Liver (tissue), 9 donors: ENCODE results near the gene ZNF446. TPM values are rescaled to one million over a fixed set of nuclear protein-coding genes. Genes with fewer than 3 reads are reported as not detected.

Source experiments
- DNase-seq: peaks from one replicate; pipeline ENCODE4 v3.0.0-alpha.2; 2017; ENCODE audit warnings: low spot score
- H3K27ac ChIP-seq, 2 donors: one replicate each; pipeline ENCODE4 v1.7.0; 2013; ENCODE audit warnings: inconsistent platforms in 2 of 2, low read length in 2 of 2, control low read depth in 1 of 2, low read depth in 1 of 2, mild to moderate bottlenecking in 1 of 2
- H3K27me3 ChIP-seq, 4 donors: one replicate each; pipeline versions ENCODE4 v1.6.1 to v1.7.0; 2013; ENCODE audit warnings: low read length in 3 of 4, inconsistent platforms in 1 of 4, mild to moderate bottlenecking in 1 of 4, moderate library complexity in 1 of 4; ENCODE audit not compliant: control insufficient read depth in 4 of 4, insufficient read depth in 4 of 4
- H3K36me3 ChIP-seq, 4 donors: one replicate each; pipeline versions ENCODE4 v1.6.1 to v1.7.0; 2013; ENCODE audit warnings: low read length in 3 of 4, mild to moderate bottlenecking in 3 of 4, low read depth in 1 of 4, moderate library complexity in 1 of 4; ENCODE audit not compliant: control insufficient read depth in 4 of 4, insufficient read depth in 3 of 4
- H3K4me1 ChIP-seq, 4 donors: one replicate each; pipeline versions ENCODE4 v1.6.1 to v1.7.0; 2013; ENCODE audit warnings: low read length in 3 of 4, mild to moderate bottlenecking in 3 of 4, moderate library complexity in 1 of 4; ENCODE audit not compliant: control insufficient read depth in 4 of 4, insufficient read depth in 4 of 4
- H3K4me3 ChIP-seq, 3 donors: one replicate each; pipeline versions ENCODE4 v1.6.1 to v1.7.0; 2013; ENCODE audit warnings: low read length in 3 of 3, control low read depth in 1 of 3, low read depth in 1 of 3, mild to moderate bottlenecking in 1 of 3
- H3K9ac ChIP-seq, 2 donors: one replicate each; pipeline ENCODE4 v1.7.0; 2013; ENCODE audit warnings: low read length in 2 of 2, mild to moderate bottlenecking in 2 of 2, moderate library complexity in 2 of 2, control low read depth in 1 of 2, low read depth in 1 of 2
- H3K9me3 ChIP-seq, 4 donors: one replicate each; pipeline versions ENCODE4 v1.6.1 to v1.7.0; 2013; ENCODE audit warnings: low read length in 3 of 4; ENCODE audit not compliant: control insufficient read depth in 4 of 4
- ATF3 ChIP-seq: IDR thresholded peaks from 2 replicates; pipeline ENCODE4 v1.6.1; 2016; ENCODE audit warnings: antibody characterized with exemption
- EGR1 ChIP-seq, 2 donors: IDR thresholded peaks; 2 replicates each; pipeline ENCODE4 v1.6.1; 2016 to 2018; ENCODE audit warnings: antibody characterized with exemption in 2 of 2, low read depth in 2 of 2
- FOXA1 ChIP-seq: IDR thresholded peaks from 2 replicates; pipeline ENCODE4 v1.6.1; 2016; ENCODE audit warnings: antibody characterized with exemption
- FOXA2 ChIP-seq: IDR thresholded peaks from 2 replicates; pipeline ENCODE4 v1.6.1; 2016; ENCODE audit warnings: antibody characterized with exemption
- GABPA ChIP-seq, 2 donors: IDR thresholded peaks in 1 of 2; conservative IDR thresholded peaks in 1 of 2; 2 replicates each; pipeline ENCODE4 v1.6.1; 2016; ENCODE audit warnings: antibody characterized with exemption in 2 of 2, mild to moderate bottlenecking in 1 of 2, moderate library complexity in 1 of 2
- HNF4A ChIP-seq, 2 donors: conservative IDR thresholded peaks; 2 replicates each; pipeline ENCODE4 v1.6.1; 2016; ENCODE audit warnings: antibody characterized with exemption in 2 of 2, mild to moderate bottlenecking in 2 of 2
- HNF4G ChIP-seq: IDR thresholded peaks from 2 replicates; pipeline ENCODE4 v1.6.1; 2016; ENCODE audit warnings: antibody characterized with exemption
- JUND ChIP-seq, 2 donors: IDR thresholded peaks; 2 replicates each; pipeline ENCODE4 v1.6.1; 2016; ENCODE audit warnings: antibody characterized with exemption in 2 of 2
- MAX ChIP-seq: IDR thresholded peaks from 2 replicates; pipeline ENCODE4 v1.6.1; 2016; ENCODE audit warnings: antibody characterized with exemption
- NR2F2 ChIP-seq: IDR thresholded peaks from 2 replicates; pipeline ENCODE4 v1.6.1; 2016; ENCODE audit warnings: antibody characterized with exemption
- RAD21 ChIP-seq, 2 donors: IDR thresholded peaks; 2 replicates each; pipeline ENCODE4 v1.6.1; 2016; ENCODE audit warnings: antibody characterized with exemption in 2 of 2, mild to moderate bottlenecking in 2 of 2
- REST ChIP-seq: IDR thresholded peaks from 2 replicates; pipeline ENCODE4 v1.6.1; 2016; ENCODE audit warnings: antibody characterized with exemption, mild to moderate bottlenecking
- RXRA ChIP-seq, 2 donors: IDR thresholded peaks; 2 replicates each; pipeline ENCODE4 v1.6.1; 2017 to 2018; ENCODE audit warnings: antibody characterized with exemption in 2 of 2, mild to moderate bottlenecking in 1 of 2
- SP1 ChIP-seq: IDR thresholded peaks from 2 replicates; pipeline ENCODE4 v1.6.1; 2018; ENCODE audit warnings: antibody characterized with exemption, mild to moderate bottlenecking
- TAF1 ChIP-seq: conservative IDR thresholded peaks from 2 replicates; pipeline ENCODE4 v1.6.1; 2016; ENCODE audit warnings: antibody characterized with exemption, mild to moderate bottlenecking
- YY1 ChIP-seq: IDR thresholded peaks from 2 replicates; pipeline ENCODE4 v1.6.1; 2016; ENCODE audit warnings: antibody characterized with exemption, mild to moderate bottlenecking
- ZBTB33 ChIP-seq: IDR thresholded peaks from 2 replicates; pipeline ENCODE4 v1.6.1; 2016; ENCODE audit warnings: antibody characterized with exemption
- WGBS: extraction: QIAGEN DNeasy Blood & Tissue Kit; methylation state at CpG from one replicate; pipeline ENCODE4 v1.1.7; 2013; 5-methylcytosine and 5-hydroxymethylcytosine counted together
- polyA plus RNA-seq, 2 donors: library from polyadenylated mRNA; stranded (reverse) in 1 of 2; unstranded in 1 of 2; fragments of 200-250 nt in 1 of 2; fragments of >200 nt in 1 of 2; fragmentation: Nextera tagmentation in 1 of 2; extraction: Ambion mirVana in 1 of 2; gene quantifications; one replicate each; pipeline versions ENCODE4 v1.2.1 to v1.2.3, GENCODE V29; 2013 to 2015
- total RNA-seq, 2 donors: library from RNA; depleted of rRNA; stranded (reverse); fragments of >200 nt; gene quantifications; one replicate each; pipeline ENCODE4 v1.2.3, GENCODE V29; 2014
- TF ChIP-seq, protein P1 (sequence below): fragments of 150-350 bp; IDR thresholded peaks from 2 replicates; pipeline ENCODE4 v1.5.1; 2017; ENCODE audit warnings: improper control_type of control experiment, low read depth, low read length; ENCODE audit not compliant: missing input control
- donor health status: healthy.
- donor health status: healthy.
- donor health status: healthy.
- donor health status: healthy.
- donor health status: healthy.

ZNF446 gene
- total RNA-seq (1 to 10 TPM; 2.8 to 4.6 TPM), polyA plus RNA-seq (1 to 10 TPM; 3.3 to 4.8 TPM)

DNA sequence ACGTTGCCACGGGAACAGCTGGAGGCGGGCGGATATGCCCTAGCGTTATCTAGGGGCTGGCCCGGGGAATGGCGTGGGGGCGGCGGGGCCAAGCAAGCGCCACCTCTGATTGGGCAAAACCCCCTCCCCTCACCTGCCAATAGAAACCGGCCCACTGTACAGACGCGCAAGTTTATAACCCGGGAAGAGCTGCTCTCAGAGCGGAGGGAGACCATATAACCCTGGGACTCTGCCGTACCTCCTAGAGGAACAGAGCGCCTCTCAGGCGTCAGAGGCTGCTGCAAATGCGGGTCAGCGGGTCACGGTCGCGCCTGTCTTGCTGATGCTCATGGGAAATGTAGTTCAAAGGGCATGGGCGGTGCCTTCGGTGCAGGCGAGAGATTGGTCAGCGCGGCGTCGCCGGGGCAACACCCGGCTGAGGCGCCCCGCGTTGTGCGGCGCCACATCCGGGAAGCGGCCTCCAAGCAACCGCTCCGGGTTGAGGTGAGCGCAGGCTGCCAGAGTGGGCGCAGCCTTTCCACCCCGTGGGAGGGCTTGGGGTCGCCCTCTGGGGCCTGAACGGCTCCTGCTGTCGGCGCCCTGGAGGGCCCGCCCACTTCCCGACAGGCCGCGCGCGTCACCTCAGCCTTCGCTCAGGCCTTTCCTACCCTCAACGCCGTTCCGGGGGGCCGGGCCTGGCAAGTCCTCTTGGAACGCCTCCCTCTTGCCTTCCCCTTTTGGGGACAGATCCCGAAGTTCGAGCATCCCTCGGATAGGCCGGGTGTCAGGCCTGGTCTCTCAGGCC is at the start of gene ZNF446:
ZNF446 (plus strand) TSS at position 639 of the 784 bp plus-strand sequence. CDS start 867 bp downstream, outside the sequence.
- Histone ChIP-seq H3K27me3 (no peaks in the 10 kb centered on the region), H3K36me3 (peaks cover 0 to 20% (median 4%) of the 10 kb centered on the region in 4 donors), H3K27ac (peak within 1 kb of the TSS; percentile 87 to 88), H3K9ac (peak within 1 kb of the TSS; percentile 8 to 61), H3K9me3 (no peaks in the 10 kb centered on the region), H3K4me1 (peaks cover 5 to 21% (median 15%) of the 10 kb centered on the region in 4 donors), H3K4me3 (peak within 1 kb of the TSS; percentile 62 to 78 (median 62))
- TF ChIP-seq REST = peak; percentile 33
- TF ChIP-seq RXRA (IDR thresholded peaks at IDR 0.05) = peak; percentile 58 to 69
- TF ChIP-seq SP1 = peak; percentile 82
- TF ChIP-seq JUND (IDR thresholded peaks at IDR 0.05) = no peak
- no peak for TF ChIP-seq FOXA1
- TF ChIP-seq ZBTB33 = no peak
- no peak for TF ChIP-seq HNF4G
- TF ChIP-seq GABPA (IDR thresholded peaks at IDR 0.05 in 1 of 2, conservative IDR thresholded peaks at IDR 0.05 in 1 of 2) = peak; percentile 40 to 87
- TF ChIP-seq NR2F2 = peak; percentile 97
- TF ChIP-seq HNF4A (conservative IDR thresholded peaks at IDR 0.05) = no peak
- TF ChIP-seq TAF1 = no peak
- no peak for TF ChIP-seq ATF3
- peak in 1 of 2 donors; percentile 26 for TF ChIP-seq RAD21 (IDR thresholded peaks at IDR 0.05)
- TF ChIP-seq MAX = no peak
- TF ChIP-seq, protein P1, sequence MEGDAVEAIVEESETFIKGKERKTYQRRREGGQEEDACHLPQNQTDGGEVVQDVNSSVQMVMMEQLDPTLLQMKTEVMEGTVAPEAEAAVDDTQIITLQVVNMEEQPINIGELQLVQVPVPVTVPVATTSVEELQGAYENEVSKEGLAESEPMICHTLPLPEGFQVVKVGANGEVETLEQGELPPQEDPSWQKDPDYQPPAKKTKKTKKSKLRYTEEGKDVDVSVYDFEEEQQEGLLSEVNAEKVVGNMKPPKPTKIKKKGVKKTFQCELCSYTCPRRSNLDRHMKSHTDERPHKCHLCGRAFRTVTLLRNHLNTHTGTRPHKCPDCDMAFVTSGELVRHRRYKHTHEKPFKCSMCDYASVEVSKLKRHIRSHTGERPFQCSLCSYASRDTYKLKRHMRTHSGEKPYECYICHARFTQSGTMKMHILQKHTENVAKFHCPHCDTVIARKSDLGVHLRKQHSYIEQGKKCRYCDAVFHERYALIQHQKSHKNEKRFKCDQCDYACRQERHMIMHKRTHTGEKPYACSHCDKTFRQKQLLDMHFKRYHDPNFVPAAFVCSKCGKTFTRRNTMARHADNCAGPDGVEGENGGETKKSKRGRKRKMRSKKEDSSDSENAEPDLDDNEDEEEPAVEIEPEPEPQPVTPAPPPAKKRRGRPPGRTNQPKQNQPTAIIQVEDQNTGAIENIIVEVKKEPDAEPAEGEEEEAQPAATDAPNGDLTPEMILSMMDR = no peak
- peak; percentile 15 to 77 for TF ChIP-seq EGR1 (IDR thresholded peaks at IDR 0.05; ENCODE audit: low read depth in 2 of 2)
- peak; percentile 61 for TF ChIP-seq YY1
- TF ChIP-seq FOXA2 = no peak
- DNase-seq = peak; percentile 95
- WGBS = under 1% methylated on average over 64 of the region's 64 CpGs
